ENCODE results near the gene FOXD4. TPM values are rescaled to one million over a fixed set of nuclear protein-coding genes. Genes with fewer than 3 reads are reported as not detected.
"Not testable (repeated sequence)": the region's sequence is repeated elsewhere in the genome, so short reads cannot be mapped to it uniquely, and the experiment has no call there.

Gene FOXD4
- total RNA-seq (2014; rRNA removed; shearing (Covaris generic)), result 0.24 TPM in 1 of 2 replicates, not detected in the other

GRCh38 chr9:117995-118467, at the start of gene FOXD4:
Gene FOXD4 (minus strand): TSS chr9:118417. CDS start chr9:118119, 298 bp downstream.
- not testable (repeated sequence) for H3K4me3 ChIP-seq; H3K27me3 ChIP-seq (replicated peaks); H3K27ac ChIP-seq; H3K36me3 ChIP-seq; H3K4me1 ChIP-seq (replicated peaks); DNase-seq (ENCODE audit: low read depth in 1 of 2, low spot score in 2 of 2); H3K9me3 ChIP-seq (replicated peaks)

GRCh38 chr9:159871-160270, 41.7 kb upstream of the FOXD4 start:
- H3K9me3 ChIP-seq (replicated peaks); H3K4me3 ChIP-seq; H3K36me3 ChIP-seq; H3K27me3 ChIP-seq (replicated peaks); DNase-seq (ENCODE audit: low read depth in 1 of 2, low spot score in 2 of 2); H3K27ac ChIP-seq; H3K4me1 ChIP-seq (replicated peaks): not testable (repeated sequence)

- not testable (repeated sequence) for H3K4me3 ChIP-seq; H3K4me1 ChIP-seq (replicated peaks); DNase-seq (ENCODE audit: low read depth in 1 of 2, low spot score in 2 of 2); H3K36me3 ChIP-seq; H3K27me3 ChIP-seq (replicated peaks); H3K9me3 ChIP-seq (replicated peaks); H3K27ac ChIP-seq
Measured at GRCh38 chr9:151173-151572, 33.0 kb upstream of the FOXD4 start.

- not testable (repeated sequence) for H3K36me3 ChIP-seq; H3K27ac ChIP-seq; DNase-seq (ENCODE audit: low read depth in 1 of 2, low spot score in 2 of 2); H3K27me3 ChIP-seq (replicated peaks); H3K9me3 ChIP-seq (replicated peaks); H3K4me1 ChIP-seq (replicated peaks); H3K4me3 ChIP-seq
Measured at GRCh38 chr9:139880-140279, 21.7 kb upstream of the FOXD4 start.

GRCh38 chr9:117144-117994, 848 bp downstream of the FOXD4 start:
- H3K27ac ChIP-seq; H3K27me3 ChIP-seq (replicated peaks); H3K4me3 ChIP-seq; H3K9me3 ChIP-seq (replicated peaks); H3K4me1 ChIP-seq (replicated peaks); DNase-seq (ENCODE audit: low read depth in 1 of 2, low spot score in 2 of 2); H3K36me3 ChIP-seq: not testable (repeated sequence)

- not testable (repeated sequence) for H3K4me1 ChIP-seq (replicated peaks); H3K27ac ChIP-seq; H3K9me3 ChIP-seq (replicated peaks); H3K36me3 ChIP-seq; H3K27me3 ChIP-seq (replicated peaks); DNase-seq (ENCODE audit: low read depth in 1 of 2, low spot score in 2 of 2); H3K4me3 ChIP-seq
Measured at GRCh38 chr9:116239-117077, 1.8 kb downstream of the FOXD4 start.

- H3K4me3 ChIP-seq; H3K27me3 ChIP-seq (replicated peaks); H3K36me3 ChIP-seq: not testable (repeated sequence)
Measured at GRCh38 chr9:115118-115451, 3.1 kb downstream of the FOXD4 start.

GRCh38 chr9:114267-115117, 3.7 kb downstream of the FOXD4 start:
- not testable (repeated sequence) for DNase-seq (ENCODE audit: low read depth in 1 of 2, low spot score in 2 of 2); H3K4me1 ChIP-seq (replicated peaks); H3K9me3 ChIP-seq (replicated peaks); H3K36me3 ChIP-seq; H3K27me3 ChIP-seq (replicated peaks); H3K27ac ChIP-seq; H3K4me3 ChIP-seq

More at GRCh38 chr9:115118-115451, 3.1 kb downstream of the FOXD4 start:
- not testable (repeated sequence) for H3K4me1 ChIP-seq (replicated peaks); H3K27ac ChIP-seq; DNase-seq (ENCODE audit: low read depth in 1 of 2, low spot score in 2 of 2); H3K9me3 ChIP-seq (replicated peaks)

GRCh38 chr9:113468-114266, 4.5 kb downstream of the FOXD4 start:
- not testable (repeated sequence) for H3K9me3 ChIP-seq (replicated peaks); H3K4me3 ChIP-seq; H3K27ac ChIP-seq; H3K4me1 ChIP-seq (replicated peaks); H3K27me3 ChIP-seq (replicated peaks); H3K36me3 ChIP-seq
- DNase-seq (ENCODE audit: low read depth in 1 of 2, low spot score in 2 of 2), result peak in 1 of 2 experiments; percentile 20

- H3K27ac ChIP-seq; H3K9me3 ChIP-seq (replicated peaks); H3K4me1 ChIP-seq (replicated peaks); H3K4me3 ChIP-seq; DNase-seq (ENCODE audit: low read depth in 1 of 2, low spot score in 2 of 2); H3K27me3 ChIP-seq (replicated peaks); H3K36me3 ChIP-seq: not testable (repeated sequence)
Measured at GRCh38 chr9:112589-113467, 5.4 kb downstream of the FOXD4 start.

- H3K36me3 ChIP-seq; DNase-seq (ENCODE audit: low read depth in 1 of 2, low spot score in 2 of 2); H3K9me3 ChIP-seq (replicated peaks); H3K27ac ChIP-seq; H3K4me3 ChIP-seq; H3K4me1 ChIP-seq (replicated peaks); H3K27me3 ChIP-seq (replicated peaks): not testable (repeated sequence)
Measured at GRCh38 chr9:110672-111071, 7.5 kb downstream of the FOXD4 start.

- not testable (repeated sequence) for H3K27ac ChIP-seq; H3K36me3 ChIP-seq; H3K9me3 ChIP-seq (replicated peaks); H3K4me3 ChIP-seq; DNase-seq (ENCODE audit: low read depth in 1 of 2, low spot score in 2 of 2); H3K4me1 ChIP-seq (replicated peaks); H3K27me3 ChIP-seq (replicated peaks)
Measured at GRCh38 chr9:109540-109939, 8.7 kb downstream of the FOXD4 start.

Measured in SJSA1 (cell line).